Astrocyte (in vitro differentiated cells and primary cell): ENCODE results near the gene SDK1. TPM values are rescaled to one million over a fixed set of nuclear protein-coding genes. Genes with fewer than 3 reads are reported as not detected.

Experiments used
- DNase-seq: peaks from one replicate; pipeline ENCODE4 v3.0.0-alpha.2; 2010; ENCODE audit warnings: low read depth
- FAIRE-seq: peaks from 2 replicates; lab custom pipeline; 2011; peaks lifted over from hg19 to GRCh38; lab: Jason Lieb, UNC
- H2AFZ ChIP-seq: 2 replicates; pipeline ENCODE4 v1.6.0; 2012; ENCODE audit warnings: low read depth, low read length, inconsistent platforms
- H3K27ac ChIP-seq: 2 replicates; pipeline ENCODE4 v1.5.1; 2011; ENCODE audit warnings: low read depth, low read length, inconsistent platforms
- H3K27me3 ChIP-seq: 2 replicates; pipeline ENCODE4 v1.6.0; 2011; ENCODE audit warnings: low read length, inconsistent platforms; ENCODE audit not compliant: insufficient read depth
- H3K36me3 ChIP-seq: 2 replicates; pipeline ENCODE4 v1.5.1; 2011; ENCODE audit warnings: low read length, inconsistent platforms; ENCODE audit not compliant: insufficient read depth
- H3K4me1 ChIP-seq: 2 replicates; pipeline ENCODE4 v1.5.1; 2011; ENCODE audit warnings: low read length, inconsistent platforms; ENCODE audit not compliant: insufficient read depth
- H3K4me2 ChIP-seq: 2 replicates; pipeline ENCODE4 v1.6.0; 2012; ENCODE audit warnings: low read length, inconsistent platforms
- H3K4me3 ChIP-seq: 2 replicates; pipeline ENCODE4 v1.5.1; 2011; ENCODE audit warnings: low read depth, mild to moderate bottlenecking, low read length, inconsistent platforms; ENCODE audit not compliant: insufficient read depth
- H3K79me2 ChIP-seq: 2 replicates; pipeline ENCODE4 v1.6.0; 2012; ENCODE audit warnings: mild to moderate bottlenecking, low read length, inconsistent platforms; ENCODE audit not compliant: insufficient read depth
- H3K9ac ChIP-seq: 2 replicates; pipeline ENCODE4 v1.6.0; 2012; ENCODE audit warnings: mild to moderate bottlenecking, low read length, inconsistent platforms
- H3K9me3 ChIP-seq: 2 replicates; pipeline ENCODE4 v1.5.1; 2012; ENCODE audit warnings: low read depth, mild to moderate bottlenecking, low read length, inconsistent platforms; ENCODE audit not compliant: insufficient read depth
- H4K20me1 ChIP-seq: 2 replicates; pipeline ENCODE4 v1.6.0; 2012; ENCODE audit warnings: low read length, inconsistent platforms; ENCODE audit not compliant: insufficient read depth
- H3K27ac Mint-ChIP-seq: one replicate; pipeline ENCODE4 v1.8.0; 2021; ENCODE audit warnings: mild to moderate bottlenecking, mixed read lengths; ENCODE audit not compliant: unreplicated experiment
- H3K27me3 Mint-ChIP-seq: one replicate; pipeline ENCODE4 v1.8.0; 2021; ENCODE audit warnings: low read depth, mixed read lengths; ENCODE audit not compliant: unreplicated experiment
- H3K36me3 Mint-ChIP-seq: one replicate; pipeline ENCODE4 v1.8.0; 2021; ENCODE audit warnings: low read depth, mixed read lengths; ENCODE audit not compliant: unreplicated experiment
- H3K4me1 Mint-ChIP-seq: one replicate; pipeline ENCODE4 v1.8.0; 2021; ENCODE audit warnings: low read depth, mixed read lengths; ENCODE audit not compliant: unreplicated experiment
- H3K4me3 Mint-ChIP-seq: one replicate; pipeline ENCODE4 v1.8.0; 2021; ENCODE audit warnings: mild to moderate bottlenecking, moderate library complexity, mixed read lengths; ENCODE audit not compliant: unreplicated experiment
- H3K9me3 Mint-ChIP-seq: one replicate; pipeline ENCODE4 v1.8.0; 2021; ENCODE audit warnings: mild to moderate bottlenecking, mixed read lengths; ENCODE audit not compliant: unreplicated experiment
- EZH2 ChIP-seq: IDR thresholded peaks from 2 replicates; pipeline ENCODE4 v1.6.1; 2012; ENCODE audit warnings: mild to moderate bottlenecking, low read length, inconsistent platforms; ENCODE audit not compliant: insufficient read depth
- total RNA-seq: library from RNA; stranded (reverse); gene quantifications from 2 replicates; pipeline ENCODE4 v1.2.1, GENCODE V29; 2021
- TF ChIP-seq, protein P1 (sequence below): IDR thresholded peaks from 2 replicates; pipeline ENCODE4 v1.5.1; 2011; ENCODE audit warnings: low read depth, mild to moderate bottlenecking, inconsistent platforms, low read length, moderate library complexity; ENCODE audit not compliant: insufficient read depth

Gene SDK1
- total RNA-seq, 1 donor from 2014 or later: 4.2 TPM

DNA sequence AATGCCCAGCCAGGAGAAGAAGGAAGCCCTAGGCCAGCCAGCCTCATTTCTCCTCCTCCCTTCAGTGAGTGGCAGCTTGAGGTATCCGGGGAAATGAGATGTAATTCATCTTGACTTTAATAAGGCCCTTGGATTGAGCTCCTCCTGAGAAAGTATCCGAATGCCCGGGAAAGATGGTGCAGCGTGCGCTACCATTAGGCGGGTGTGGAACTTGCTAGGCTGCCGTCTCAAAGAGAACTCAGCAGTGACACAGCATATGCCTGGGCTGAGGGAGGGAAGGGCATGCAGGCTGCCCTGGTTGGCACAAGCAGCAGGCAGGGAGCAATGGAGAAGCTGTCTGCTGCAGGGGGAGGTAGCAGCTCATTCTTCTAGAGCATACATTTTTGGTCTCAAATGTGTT, 721.2 kb downstream of the SDK1 start:
- Histone ChIP-seq H3K9me3 (peaks cover 10% of the 10 kb centered on the region), H3K27ac (no peak overlapping the region), H4K20me1 (no peaks in the 10 kb centered on the region), H3K9ac (no peak overlapping the region), H3K79me2 (no peaks in the 10 kb centered on the region), H3K4me1 (no peaks in the 10 kb centered on the region), H3K27me3 (no peaks in the 10 kb centered on the region), H2AFZ (no peak overlapping the region), H3K4me3 (no peak overlapping the region), H3K4me2 (no peak overlapping the region), H3K36me3 (no peaks in the 10 kb centered on the region)
- Mint-ChIP-seq H3K27ac (no peak overlapping the region), H3K36me3 (peaks cover 4% of the 10 kb centered on the region), H3K27me3 (no peaks in the 10 kb centered on the region), H3K4me3 (no peak overlapping the region), H3K9me3 (peaks cover 22% of the 10 kb centered on the region), H3K4me1 (peaks cover 18% of the 10 kb centered on the region)
- no peak for DNase-seq
- TF ChIP-seq, protein P1, sequence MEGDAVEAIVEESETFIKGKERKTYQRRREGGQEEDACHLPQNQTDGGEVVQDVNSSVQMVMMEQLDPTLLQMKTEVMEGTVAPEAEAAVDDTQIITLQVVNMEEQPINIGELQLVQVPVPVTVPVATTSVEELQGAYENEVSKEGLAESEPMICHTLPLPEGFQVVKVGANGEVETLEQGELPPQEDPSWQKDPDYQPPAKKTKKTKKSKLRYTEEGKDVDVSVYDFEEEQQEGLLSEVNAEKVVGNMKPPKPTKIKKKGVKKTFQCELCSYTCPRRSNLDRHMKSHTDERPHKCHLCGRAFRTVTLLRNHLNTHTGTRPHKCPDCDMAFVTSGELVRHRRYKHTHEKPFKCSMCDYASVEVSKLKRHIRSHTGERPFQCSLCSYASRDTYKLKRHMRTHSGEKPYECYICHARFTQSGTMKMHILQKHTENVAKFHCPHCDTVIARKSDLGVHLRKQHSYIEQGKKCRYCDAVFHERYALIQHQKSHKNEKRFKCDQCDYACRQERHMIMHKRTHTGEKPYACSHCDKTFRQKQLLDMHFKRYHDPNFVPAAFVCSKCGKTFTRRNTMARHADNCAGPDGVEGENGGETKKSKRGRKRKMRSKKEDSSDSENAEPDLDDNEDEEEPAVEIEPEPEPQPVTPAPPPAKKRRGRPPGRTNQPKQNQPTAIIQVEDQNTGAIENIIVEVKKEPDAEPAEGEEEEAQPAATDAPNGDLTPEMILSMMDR: no peak
- no peak for TF ChIP-seq EZH2
- FAIRE-seq: no peak

DNA sequence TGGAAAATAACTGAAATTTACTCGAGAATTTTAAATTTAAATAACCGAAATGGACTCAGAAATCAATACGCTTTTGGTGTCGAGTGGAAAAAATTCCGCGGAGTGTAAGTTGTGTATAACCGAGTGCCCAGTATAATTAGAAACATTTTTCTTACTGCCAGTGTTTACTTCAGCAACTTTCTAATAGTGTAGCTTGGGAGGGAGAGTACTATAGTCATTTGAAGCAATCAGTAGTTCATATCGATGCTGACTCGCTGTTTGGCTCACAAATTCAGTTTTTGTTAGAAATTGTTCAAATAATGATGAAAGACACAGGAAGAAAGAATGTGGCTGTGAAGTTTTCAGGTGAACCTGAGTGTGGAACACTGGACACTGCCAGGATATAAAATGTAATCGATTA, 722.5 kb downstream of the SDK1 start:
- no peaks in the 10 kb centered on the region for H3K4me1 ChIP-seq
- H3K9me3 ChIP-seq: peaks cover 10% of the 10 kb centered on the region
- H3K4me3 Mint-ChIP-seq: no peak overlapping the region
- no peak overlapping the region for H3K27ac ChIP-seq
- no peaks in the 10 kb centered on the region for H3K27me3 Mint-ChIP-seq
- no peak overlapping the region for H3K27ac Mint-ChIP-seq
- peaks cover 22% of the 10 kb centered on the region for H3K9me3 Mint-ChIP-seq
- H3K36me3 Mint-ChIP-seq: peaks cover 4% of the 10 kb centered on the region
- no peaks in the 10 kb centered on the region for H3K36me3 ChIP-seq
- H2AFZ ChIP-seq: no peak overlapping the region
- DNase-seq (no peak), FAIRE-seq (no peak)
- H3K79me2 ChIP-seq: no peaks in the 10 kb centered on the region
- no peak overlapping the region for H3K9ac ChIP-seq
- no peaks in the 10 kb centered on the region for H3K27me3 ChIP-seq
- H3K4me3 ChIP-seq: no peak overlapping the region
- peaks cover 19% of the 10 kb centered on the region for H3K4me1 Mint-ChIP-seq
- H4K20me1 ChIP-seq: no peaks in the 10 kb centered on the region
- no peak overlapping the region for H3K4me2 ChIP-seq
- TF ChIP-seq, protein P1: no peak
- TF ChIP-seq EZH2: no peak

DNA sequence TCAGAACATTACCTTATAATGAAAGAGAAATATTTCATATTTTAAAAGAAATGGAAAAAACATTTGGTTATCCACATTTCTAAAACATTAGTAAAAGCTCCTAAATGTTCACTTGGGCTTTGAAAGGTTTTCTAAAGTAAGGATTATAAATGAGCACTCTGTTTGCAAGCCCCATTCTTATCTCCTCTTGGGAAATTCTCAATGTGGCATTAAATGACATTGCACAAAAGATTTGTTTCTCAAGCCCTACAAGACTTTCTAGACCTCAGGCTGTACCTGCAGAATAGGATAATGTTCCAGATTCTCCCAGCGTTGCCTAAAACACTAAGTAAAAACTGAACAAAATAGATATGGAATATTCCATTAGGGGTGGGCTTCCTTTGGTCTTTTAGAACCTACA, 723.1 kb downstream of the SDK1 start:
- H3K79me2 ChIP-seq: no peaks in the 10 kb centered on the region
- H2AFZ ChIP-seq: no peak overlapping the region
- no peak overlapping the region for H3K27ac Mint-ChIP-seq
- no peaks in the 10 kb centered on the region for H3K27me3 ChIP-seq
- no peak overlapping the region for H3K4me2 ChIP-seq
- H3K27me3 Mint-ChIP-seq: no peaks in the 10 kb centered on the region
- no peak overlapping the region for H3K4me3 Mint-ChIP-seq
- peaks cover 19% of the 10 kb centered on the region for H3K4me1 Mint-ChIP-seq
- peaks cover 16% of the 10 kb centered on the region for H3K9me3 Mint-ChIP-seq
- DNase-seq (no peak), FAIRE-seq (no peak)
- peaks cover 6% of the 10 kb centered on the region for H3K9me3 ChIP-seq
- no peak overlapping the region for H3K9ac ChIP-seq
- H3K36me3 Mint-ChIP-seq: peaks cover 4% of the 10 kb centered on the region
- H3K27ac ChIP-seq: no peak overlapping the region
- no peak for TF ChIP-seq EZH2
- TF ChIP-seq, protein P1: no peak
- H3K36me3 ChIP-seq: no peaks in the 10 kb centered on the region
- H3K4me3 ChIP-seq: no peak overlapping the region
- no peaks in the 10 kb centered on the region for H3K4me1 ChIP-seq
- H4K20me1 ChIP-seq: no peaks in the 10 kb centered on the region
